HG02610 (cell line): ENCODE data around the gene ADGRD2.

Experiments used
- ATAC-seq: cut with Tn5 transposase; IDR thresholded peaks from one replicate; pipeline ENCODE4 v1.9.1; 2021; ENCODE audit warnings: mild to moderate bottlenecking, moderate library complexity; ENCODE audit not compliant: unreplicated experiment

The ADGRD2 gene

GRCh38 chr9:124506931-124507879 is 57.0 kb downstream of the ADGRD2 start, which contains the start of gene NR5A1:
TSS of gene NR5A1 (minus strand) at chr9:124507399. CDS start at chr9:124503395, 4,004 bp downstream.
- ATAC-seq = no peak

GRCh38 chr9:124507880-124508423 is 57.7 kb downstream of the ADGRD2 start:
- ATAC-seq = no peak

GRCh38 chr9:124510650-124511425 is 60.6 kb downstream of the ADGRD2 start:
- ATAC-seq = no peak

GRCh38 chr9:124511426-124511840 is 61.2 kb downstream of the ADGRD2 start:
- no peak for ATAC-seq

GRCh38 chr9:124511891-124512805 is 61.9 kb downstream of the ADGRD2 start:
- no peak for ATAC-seq

GRCh38 chr9:124512806-124513204 is 62.6 kb downstream of the ADGRD2 start:
- no peak for ATAC-seq

- no peak for ATAC-seq
Measured at GRCh38 chr9:124513376-124513994, 63.2 kb downstream of the ADGRD2 start.

- ATAC-seq = no peak
Measured at GRCh38 chr9:124514125-124514524, 63.9 kb downstream of the ADGRD2 start.

GRCh38 chr9:124514874-124515273 is 64.6 kb downstream of the ADGRD2 start:
- ATAC-seq = no peak

- ATAC-seq = no peak
Measured at GRCh38 chr9:124517600-124517999, 67.3 kb downstream of the ADGRD2 start.

- no peak for ATAC-seq
Measured at GRCh38 chr9:124518116-124518515, 67.9 kb downstream of the ADGRD2 start.

GRCh38 chr9:124520206-124520596 is 70.0 kb downstream of the ADGRD2 start:
- no peak for ATAC-seq

GRCh38 chr9:124521142-124521541 is 70.9 kb downstream of the ADGRD2 start:
- no peak for ATAC-seq

- no peak for ATAC-seq
Measured at GRCh38 chr9:124522121-124523098, 72.2 kb downstream of the ADGRD2 start.

- no peak for ATAC-seq
Measured at GRCh38 chr9:124526174-124526573, 75.9 kb downstream of the ADGRD2 start.

- ATAC-seq = no peak
Measured at GRCh38 chr9:124527781-124528180, 77.5 kb downstream of the ADGRD2 start.
